Osteoblast (primary cell): ENCODE measurements around the gene RYR3. TPM values are rescaled to one million over a fixed set of nuclear protein-coding genes. Genes with fewer than 3 reads are reported as not detected.

Source experiments
- DNase-seq: peaks from one replicate; pipeline ENCODE4 v3.0.0; 2011; ENCODE audit warnings: low spot score, mixed read lengths; ENCODE audit not compliant: insufficient read length; ENCODE audit errors: missing footprints
- H2AFZ ChIP-seq: 2 replicates; pipeline ENCODE4 v1.6.0; 2011; ENCODE audit warnings: mild to moderate bottlenecking, low read length
- H3K27ac ChIP-seq: 2 replicates; pipeline ENCODE4 v1.5.1; 2011; ENCODE audit warnings: mild to moderate bottlenecking, low read depth, low read length, moderate library complexity
- H3K27me3 ChIP-seq: 2 replicates; pipeline ENCODE4 v1.6.0; 2012; ENCODE audit warnings: mild to moderate bottlenecking, control low read depth, inconsistent platforms, low read length, moderate library complexity; ENCODE audit not compliant: insufficient read depth
- H3K36me3 ChIP-seq: 2 replicates; pipeline ENCODE4 v1.5.1; 2011; ENCODE audit warnings: mild to moderate bottlenecking, low read length, control low read depth, moderate library complexity; ENCODE audit not compliant: insufficient read depth
- H3K4me1 ChIP-seq: 2 replicates; pipeline ENCODE4 v1.5.1; 2011; ENCODE audit warnings: mild to moderate bottlenecking, low read length, control low read depth, moderate library complexity; ENCODE audit not compliant: insufficient read depth
- H3K4me2 ChIP-seq: 2 replicates; pipeline ENCODE4 v1.6.0; 2011; ENCODE audit warnings: mild to moderate bottlenecking, low read length; ENCODE audit not compliant: insufficient read depth
- H3K4me3 ChIP-seq: fragments of 200-600 bp; sonication (generic); 3 replicates; pipeline ENCODE4 v1.5.1; 2012; ENCODE audit warnings: mild to moderate bottlenecking, low read length, inconsistent platforms; ENCODE audit not compliant: insufficient read depth
- H3K79me2 ChIP-seq: 2 replicates; pipeline ENCODE4 v1.6.0; 2012; ENCODE audit warnings: mild to moderate bottlenecking, low read length, control low read depth, inconsistent platforms; ENCODE audit not compliant: insufficient read depth
- H3K9me3 ChIP-seq: 2 replicates; pipeline ENCODE4 v1.5.1; 2011; ENCODE audit warnings: low read depth, low read length, control low read depth
- H4K20me1 ChIP-seq: 2 replicates; pipeline ENCODE4 v1.6.0; 2012; ENCODE audit warnings: mild to moderate bottlenecking, low read length, control low read depth; ENCODE audit not compliant: insufficient read depth
- CTCF ChIP-seq: IDR thresholded peaks from 2 replicates; pipeline ENCODE4 v1.5.1; 2011; ENCODE audit warnings: mild to moderate bottlenecking, low read depth, low read length, moderate library complexity; ENCODE audit errors: extremely low read depth
- total RNA-seq: library from RNA; depleted of rRNA; stranded (reverse); fragments of >200 nt; gene quantifications from 2 replicates; pipeline ENCODE4 v1.2.3, GENCODE V29; 2012

The RYR3 gene
- total RNA-seq, 1 donor: not detected

- Histone ChIP-seq H3K27ac (no peak overlapping the region), H3K79me2 (no peaks in the 10 kb centered on the region), H3K36me3 (no peaks in the 10 kb centered on the region), H3K27me3 (peaks cover 5% of the 10 kb centered on the region), H3K4me3 (no peak overlapping the region), H2AFZ (no peak overlapping the region), H3K4me2 (no peak overlapping the region), H4K20me1 (no peaks in the 10 kb centered on the region), H3K4me1 (no peaks in the 10 kb centered on the region), H3K9me3 (no peaks in the 10 kb centered on the region)
- TF ChIP-seq CTCF: no peak
- DNase-seq: no peak
Observed at GRCh38 chr15:33822479-33822878, 511.7 kb downstream of the RYR3 start.

- Histone ChIP-seq H2AFZ (no peak overlapping the region), H3K27ac (no peak overlapping the region), H4K20me1 (no peaks in the 10 kb centered on the region), H3K4me2 (no peak overlapping the region), H3K36me3 (no peaks in the 10 kb centered on the region), H3K27me3 (peaks cover 5% of the 10 kb centered on the region), H3K79me2 (no peaks in the 10 kb centered on the region), H3K4me1 (no peaks in the 10 kb centered on the region), H3K4me3 (no peak overlapping the region), H3K9me3 (no peaks in the 10 kb centered on the region)
- no peak for TF ChIP-seq CTCF
- no peak for DNase-seq
Observed at GRCh38 chr15:33823119-33823518, 512.4 kb downstream of the RYR3 start.

- H3K4me2 ChIP-seq: no peak overlapping the region
- no peaks in the 10 kb centered on the region for H4K20me1 ChIP-seq
- H3K36me3 ChIP-seq: no peaks in the 10 kb centered on the region
- TF ChIP-seq CTCF: no peak
- no peak for DNase-seq
- no peaks in the 10 kb centered on the region for H3K4me1 ChIP-seq
- no peaks in the 10 kb centered on the region for H3K79me2 ChIP-seq
- H3K27ac ChIP-seq: no peak overlapping the region
- no peak overlapping the region for H2AFZ ChIP-seq
- no peaks in the 10 kb centered on the region for H3K9me3 ChIP-seq
- peaks cover 5% of the 10 kb centered on the region for H3K27me3 ChIP-seq
- H3K4me3 ChIP-seq: no peak overlapping the region
Observed at GRCh38 chr15:33825453-33825852, 514.7 kb downstream of the RYR3 start.

GRCh38 chr15:33826201-33826600, 515.4 kb downstream of the RYR3 start:
- Histone ChIP-seq H4K20me1 (no peaks in the 10 kb centered on the region), H3K4me1 (no peaks in the 10 kb centered on the region), H3K27ac (no peak overlapping the region), H3K4me3 (no peak overlapping the region), H3K36me3 (no peaks in the 10 kb centered on the region), H3K79me2 (no peaks in the 10 kb centered on the region), H3K27me3 (peaks cover 10% of the 10 kb centered on the region), H3K4me2 (no peak overlapping the region), H3K9me3 (no peaks in the 10 kb centered on the region), H2AFZ (no peak overlapping the region)
- DNase-seq: no peak
- no peak for TF ChIP-seq CTCF
